GM12801 (cell line): Measurements from ENCODE around the gene SLC15A5.

Experiments used
- TF ChIP-seq, protein P1 (sequence below): IDR thresholded peaks from one replicate; pipeline ENCODE4 v1.5.1; 2011; ENCODE audit warnings: control low read depth; ENCODE audit not compliant: insufficient read length; ENCODE audit errors: extremely low read depth

SLC15A5 gene

DNA sequence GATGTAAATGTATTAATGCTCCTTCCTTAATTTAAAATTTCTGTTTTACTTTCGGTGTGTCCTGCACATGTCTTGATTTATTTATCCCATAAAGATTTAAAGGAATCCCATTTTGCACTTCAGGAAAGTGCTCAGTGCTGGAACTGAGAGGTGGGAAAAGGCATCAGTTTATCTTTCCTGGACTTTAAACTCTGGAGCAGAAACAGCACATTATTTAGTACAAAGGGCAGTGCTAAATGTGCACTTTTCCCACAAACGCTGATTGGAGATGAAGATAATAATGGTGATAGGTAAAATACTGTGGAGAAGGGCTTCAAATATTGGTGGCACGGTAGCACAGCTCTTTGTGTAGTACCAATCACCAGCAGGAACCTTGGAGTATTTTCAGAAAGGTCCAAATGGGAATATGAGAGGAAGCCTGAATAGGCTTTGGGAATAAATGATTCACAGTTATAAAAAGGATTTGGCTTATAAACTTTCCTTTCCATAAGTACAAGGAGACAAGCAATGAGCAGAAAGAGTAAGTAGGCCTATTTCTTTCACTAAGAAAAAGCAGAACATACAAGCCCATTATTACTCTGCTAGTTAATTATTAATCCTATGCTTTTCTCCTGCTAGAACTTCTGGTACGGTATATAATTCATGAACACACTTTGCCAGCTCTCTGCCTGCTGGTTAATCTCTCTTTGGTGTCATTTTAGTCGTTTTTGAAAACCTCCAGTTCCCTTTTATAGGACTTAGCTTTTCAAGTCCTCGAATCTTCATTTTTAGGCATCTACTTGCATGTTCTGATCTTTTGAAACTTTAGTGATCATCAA lies 58.3 kb downstream of the SLC15A5 start:
- TF ChIP-seq, protein P1, sequence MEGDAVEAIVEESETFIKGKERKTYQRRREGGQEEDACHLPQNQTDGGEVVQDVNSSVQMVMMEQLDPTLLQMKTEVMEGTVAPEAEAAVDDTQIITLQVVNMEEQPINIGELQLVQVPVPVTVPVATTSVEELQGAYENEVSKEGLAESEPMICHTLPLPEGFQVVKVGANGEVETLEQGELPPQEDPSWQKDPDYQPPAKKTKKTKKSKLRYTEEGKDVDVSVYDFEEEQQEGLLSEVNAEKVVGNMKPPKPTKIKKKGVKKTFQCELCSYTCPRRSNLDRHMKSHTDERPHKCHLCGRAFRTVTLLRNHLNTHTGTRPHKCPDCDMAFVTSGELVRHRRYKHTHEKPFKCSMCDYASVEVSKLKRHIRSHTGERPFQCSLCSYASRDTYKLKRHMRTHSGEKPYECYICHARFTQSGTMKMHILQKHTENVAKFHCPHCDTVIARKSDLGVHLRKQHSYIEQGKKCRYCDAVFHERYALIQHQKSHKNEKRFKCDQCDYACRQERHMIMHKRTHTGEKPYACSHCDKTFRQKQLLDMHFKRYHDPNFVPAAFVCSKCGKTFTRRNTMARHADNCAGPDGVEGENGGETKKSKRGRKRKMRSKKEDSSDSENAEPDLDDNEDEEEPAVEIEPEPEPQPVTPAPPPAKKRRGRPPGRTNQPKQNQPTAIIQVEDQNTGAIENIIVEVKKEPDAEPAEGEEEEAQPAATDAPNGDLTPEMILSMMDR: no peak

DNA sequence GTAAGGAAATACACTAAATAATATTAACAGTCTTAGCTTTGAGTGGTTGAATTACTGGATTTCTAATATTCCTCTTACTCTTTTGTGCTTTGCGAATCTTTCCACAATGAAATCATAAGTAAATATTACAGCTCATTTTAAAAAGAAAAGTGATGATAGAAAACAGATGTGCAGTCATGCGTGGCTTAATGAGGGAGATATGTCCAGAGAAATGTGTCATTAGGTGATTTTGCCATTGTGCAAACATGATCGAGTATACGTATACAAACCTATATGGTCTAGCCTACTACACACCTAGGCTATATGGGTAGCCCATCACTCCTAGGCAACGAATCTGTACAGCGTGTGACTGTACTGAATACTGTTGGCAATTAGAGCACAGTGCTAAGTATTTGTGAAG lies 59.3 kb downstream of the SLC15A5 start:
- TF ChIP-seq, protein P1: no peak

DNA sequence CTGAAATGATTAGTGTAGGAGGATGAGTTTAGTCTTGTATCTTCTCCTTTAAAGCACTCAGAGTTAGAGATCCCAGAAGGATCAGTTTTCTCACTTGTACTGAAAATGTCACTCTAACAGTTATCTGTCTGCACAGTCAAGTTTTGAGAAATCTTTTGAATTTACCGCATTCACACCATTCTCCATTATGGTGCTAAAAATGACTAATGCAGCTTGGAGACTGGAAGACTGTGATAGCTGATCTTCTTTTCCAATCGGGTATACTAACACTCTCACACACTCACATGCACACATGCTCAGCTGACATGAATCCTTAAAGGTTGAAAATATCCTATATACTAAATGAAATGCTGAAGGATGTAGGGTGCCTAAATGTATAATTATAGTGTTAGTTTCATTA lies 65.8 kb downstream of the SLC15A5 start:
- TF ChIP-seq, protein P1: no peak

DNA sequence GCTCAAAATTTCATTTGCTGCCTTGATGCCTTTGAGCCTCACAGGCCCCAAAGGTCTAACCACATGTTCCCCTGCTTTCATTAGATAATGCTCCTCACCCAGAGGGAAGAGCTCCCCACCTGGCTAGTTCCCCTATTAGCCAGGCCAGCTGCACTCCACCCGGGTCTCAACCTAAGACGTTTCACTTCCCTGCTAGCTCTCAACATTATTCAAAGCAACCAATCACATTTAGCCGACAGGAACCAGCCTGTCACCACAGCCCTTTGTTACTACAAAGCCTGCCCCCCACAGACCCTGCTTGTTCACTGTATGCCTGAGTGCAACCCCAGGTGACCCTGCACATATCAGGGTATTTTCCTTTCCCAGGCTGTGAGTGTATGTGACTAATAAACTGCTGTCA lies 78.6 kb downstream of the SLC15A5 start:
- TF ChIP-seq, protein P1: no peak

DNA sequence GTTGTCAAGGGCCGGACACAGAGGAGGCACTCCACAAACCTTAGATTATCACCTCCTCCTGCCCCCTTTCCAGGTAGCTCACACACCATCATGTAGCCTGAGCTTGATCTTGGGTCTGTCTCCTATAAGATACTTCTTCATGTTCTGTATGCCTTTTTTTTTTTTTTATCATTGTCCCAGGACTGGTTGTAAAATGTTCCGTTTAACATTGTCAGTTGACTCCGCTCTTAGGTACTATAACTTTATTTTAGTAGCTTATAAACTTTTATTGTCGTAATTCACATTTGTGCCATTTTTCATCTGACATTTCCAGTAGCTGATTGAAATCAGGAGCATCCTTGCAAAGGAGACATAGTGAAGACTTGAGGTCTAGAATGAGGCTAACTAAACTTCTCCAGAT lies 79.9 kb downstream of the SLC15A5 start:
- TF ChIP-seq, protein P1: no peak

DNA sequence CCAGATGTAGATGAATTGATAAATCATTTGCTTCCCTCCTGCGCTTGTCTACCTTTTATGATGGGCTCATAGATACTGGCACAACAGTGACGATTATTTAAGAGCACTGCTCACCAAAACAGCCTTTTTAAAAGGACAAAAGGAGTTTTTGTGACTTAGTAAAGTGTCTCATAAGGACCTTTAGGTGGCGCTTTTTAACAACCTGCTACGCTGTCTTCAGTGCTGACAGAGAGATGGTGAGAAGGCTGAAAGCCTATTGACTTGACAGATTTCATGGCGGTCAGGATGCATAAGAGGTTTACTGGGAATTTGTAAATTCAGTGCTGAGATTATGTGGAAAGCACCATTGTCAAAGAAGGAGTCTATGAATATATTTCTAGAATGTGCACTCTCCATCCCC lies 87.6 kb downstream of the SLC15A5 start:
- TF ChIP-seq, protein P1: no peak

DNA sequence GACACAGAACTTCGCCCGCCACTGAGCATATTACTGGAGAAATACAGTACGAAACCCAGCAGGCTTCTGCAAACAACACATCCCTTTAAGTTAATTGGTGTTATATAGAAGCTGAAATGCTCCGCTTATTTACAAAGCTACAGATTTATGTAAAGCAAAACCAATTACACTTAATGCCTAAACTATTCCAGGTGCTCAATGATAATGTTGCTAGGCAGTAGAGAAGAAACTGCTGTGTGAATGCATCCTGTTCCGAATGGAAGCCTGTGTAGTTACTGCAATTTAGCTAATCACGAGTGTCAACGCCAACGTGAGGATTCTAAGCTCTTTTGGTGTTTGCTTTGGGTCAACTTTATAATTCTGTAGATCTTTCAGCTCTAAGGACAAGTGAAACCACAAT lies 89.8 kb downstream of the SLC15A5 start:
- TF ChIP-seq, protein P1: no peak

DNA sequence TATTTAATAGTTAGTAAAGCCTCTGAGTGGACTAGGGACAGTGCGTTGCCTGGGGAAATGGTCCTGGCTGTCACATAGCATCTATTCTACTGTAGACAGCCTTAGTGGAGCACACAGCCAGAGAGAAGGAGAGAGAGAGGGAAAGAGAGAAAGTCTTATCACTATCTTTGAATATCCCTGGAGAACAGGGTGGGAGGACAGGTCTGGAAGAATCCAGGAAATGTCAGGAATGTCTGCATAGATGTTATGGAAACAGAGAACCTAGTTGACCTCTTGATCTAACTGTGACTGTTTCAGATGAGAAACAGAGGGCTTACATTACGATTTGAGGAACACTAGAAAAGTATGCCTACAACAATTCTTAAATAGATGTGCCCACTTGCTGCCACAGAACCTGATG lies 92.8 kb downstream of the SLC15A5 start:
- TF ChIP-seq, protein P1: no peak
